GM21423 (cell line): ENCODE data around the gene CRABP2.

Source experiments
- ATAC-seq: cut with Tn5 transposase; IDR thresholded peaks from one replicate; pipeline ENCODE4 v1.9.1; 2021; ENCODE audit warnings: mild to moderate bottlenecking, moderate library complexity; ENCODE audit not compliant: unreplicated experiment

The CRABP2 gene

DNA sequence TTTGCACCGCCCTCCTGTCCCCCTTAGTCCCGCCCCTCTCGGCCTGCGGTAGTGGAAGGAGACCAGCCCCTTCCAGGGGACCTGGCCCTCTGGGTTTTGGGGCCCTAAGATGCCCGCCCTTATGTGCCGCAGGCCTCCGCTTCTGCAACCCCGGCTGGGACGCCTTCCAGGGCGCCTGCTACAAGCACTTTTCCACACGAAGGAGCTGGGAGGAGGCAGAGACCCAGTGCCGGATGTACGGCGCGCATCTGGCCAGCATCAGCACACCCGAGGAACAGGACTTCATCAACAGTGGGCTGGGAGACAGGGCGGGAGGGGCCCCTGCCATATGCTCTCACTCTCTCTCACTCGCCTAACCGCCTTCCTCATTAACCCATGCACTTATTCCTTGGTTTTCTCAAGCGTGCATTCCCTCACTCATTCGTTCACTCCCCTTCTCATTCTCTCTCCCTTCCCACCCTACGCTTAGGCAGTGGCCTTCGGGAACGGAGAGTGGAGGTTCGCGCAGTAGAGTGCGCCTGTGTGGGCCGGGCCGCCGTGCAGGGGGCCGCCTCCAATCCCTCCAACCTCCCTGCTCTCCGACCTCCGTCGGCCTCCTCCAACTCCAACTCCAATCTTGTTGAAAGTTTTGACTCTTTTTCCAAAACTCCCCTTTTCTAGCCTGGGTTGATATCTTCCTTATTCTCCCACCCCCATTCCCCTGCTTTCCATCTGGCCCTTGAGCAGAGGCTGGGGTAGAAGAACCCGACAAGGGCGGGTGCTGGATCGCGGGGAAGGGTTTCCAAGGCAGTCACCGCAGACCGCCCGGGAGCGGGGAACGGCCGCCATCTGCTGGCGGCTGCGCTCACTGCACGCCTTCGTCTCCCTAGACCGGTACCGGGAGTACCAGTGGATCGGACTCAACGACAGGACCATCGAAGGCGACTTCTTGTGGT lies 48.3 kb downstream of the CRABP2 start:
- no peak for ATAC-seq

DNA sequence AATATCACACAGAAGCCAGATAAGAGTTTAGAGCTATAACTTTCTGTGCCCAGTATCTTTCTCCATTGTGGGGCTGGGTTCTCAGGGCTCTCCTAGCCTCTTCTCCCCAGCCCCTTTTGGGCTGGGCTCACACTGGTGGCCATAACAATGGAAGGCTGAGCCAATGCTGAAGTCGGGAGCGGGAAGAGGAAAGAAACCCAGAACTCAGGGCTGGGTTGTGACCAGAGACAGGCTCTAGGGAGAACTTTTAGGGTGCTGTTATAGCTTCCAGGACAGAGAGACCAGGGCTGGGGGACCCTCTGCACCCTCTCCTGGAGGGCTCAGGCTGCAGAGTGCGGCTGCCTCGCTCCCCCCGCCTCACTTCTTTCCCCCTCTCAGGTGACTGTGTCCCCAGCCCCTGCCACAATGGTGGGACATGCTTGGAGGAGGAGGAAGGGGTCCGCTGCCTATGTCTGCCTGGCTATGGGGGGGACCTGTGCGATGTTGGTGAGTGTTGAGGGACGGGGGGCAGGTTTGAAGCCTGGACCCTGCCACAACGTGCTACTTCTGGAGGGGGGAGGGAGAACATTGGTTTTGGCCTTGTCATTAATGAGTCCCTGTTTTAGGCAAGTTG lies 49.4 kb downstream of the CRABP2 start:
- no peak for ATAC-seq

DNA sequence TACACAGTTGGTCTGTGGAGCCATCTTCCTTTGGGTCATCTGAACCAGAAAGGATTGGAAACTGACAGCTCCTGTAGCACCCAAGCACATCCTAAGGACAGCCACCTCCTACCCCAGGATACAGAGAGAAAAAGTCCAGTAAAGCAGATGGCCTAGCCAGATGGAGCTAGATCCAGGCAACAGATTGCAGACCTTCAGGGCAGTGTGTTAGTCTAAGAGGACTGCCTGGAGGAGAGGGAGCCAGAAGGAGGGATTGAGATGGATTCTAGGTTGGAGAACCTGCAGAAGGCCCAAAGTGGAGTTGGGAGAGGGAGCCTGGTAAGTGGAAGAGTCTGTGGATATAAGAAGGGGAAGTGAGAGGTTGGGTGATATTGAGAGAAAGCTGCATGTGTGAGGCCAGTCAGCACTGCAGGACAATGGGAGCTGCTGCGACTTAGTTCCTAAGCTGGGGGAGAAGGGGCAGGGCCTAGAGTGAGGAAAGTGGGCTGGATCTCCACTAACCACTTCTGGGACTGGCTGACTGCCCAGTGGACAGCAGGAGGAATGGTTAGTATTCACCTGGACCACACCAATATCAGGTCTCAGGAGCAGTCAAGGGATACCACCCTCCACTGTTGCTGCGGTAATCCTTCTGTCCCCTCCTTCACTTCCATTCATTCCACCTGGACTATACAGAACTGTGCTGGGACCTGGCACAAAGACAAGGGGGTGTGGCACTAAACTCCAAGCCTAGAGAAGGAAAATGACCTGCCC lies 50.1 kb downstream of the CRABP2 start:
- no peak for ATAC-seq

DNA sequence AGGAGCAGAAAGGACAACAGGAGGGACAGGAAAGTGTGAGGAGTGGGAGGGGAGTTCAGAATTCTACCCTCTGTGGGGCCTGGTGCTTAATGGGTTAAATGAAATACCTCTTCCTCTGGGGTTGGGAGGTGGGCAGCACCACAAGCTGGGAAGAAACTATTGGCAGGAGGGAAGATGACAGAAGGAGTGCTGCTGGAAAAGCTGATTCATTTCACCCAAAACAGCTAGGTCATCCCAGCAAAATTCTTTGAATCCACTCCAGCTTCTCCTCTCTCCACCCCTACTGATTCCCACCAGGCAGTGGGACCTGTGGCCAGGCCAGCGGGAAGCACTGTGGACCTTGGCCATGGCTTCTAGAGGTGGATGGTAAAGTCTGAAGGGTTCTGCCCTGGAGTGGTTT lies 50.7 kb downstream of the CRABP2 start:
- no peak for ATAC-seq

DNA sequence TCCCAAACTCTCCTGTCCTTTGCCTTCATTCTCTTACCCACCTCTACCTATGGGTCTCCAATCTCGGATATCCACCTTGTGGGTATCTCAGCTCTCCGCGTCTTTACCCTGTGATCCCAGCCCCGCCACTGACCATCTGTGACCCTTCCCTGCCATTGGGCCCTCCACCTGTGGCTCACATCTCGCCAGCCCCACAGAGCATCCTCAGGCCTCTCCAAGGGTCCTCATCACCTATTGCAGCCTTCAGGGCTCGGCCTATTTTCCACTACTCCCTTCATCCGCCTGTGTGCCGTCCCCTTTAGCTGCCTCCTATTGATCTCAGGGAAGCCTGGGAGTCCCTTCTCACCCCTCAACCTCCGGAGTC lies 52.4 kb downstream of the CRABP2 start:
- ATAC-seq, result no peak

DNA sequence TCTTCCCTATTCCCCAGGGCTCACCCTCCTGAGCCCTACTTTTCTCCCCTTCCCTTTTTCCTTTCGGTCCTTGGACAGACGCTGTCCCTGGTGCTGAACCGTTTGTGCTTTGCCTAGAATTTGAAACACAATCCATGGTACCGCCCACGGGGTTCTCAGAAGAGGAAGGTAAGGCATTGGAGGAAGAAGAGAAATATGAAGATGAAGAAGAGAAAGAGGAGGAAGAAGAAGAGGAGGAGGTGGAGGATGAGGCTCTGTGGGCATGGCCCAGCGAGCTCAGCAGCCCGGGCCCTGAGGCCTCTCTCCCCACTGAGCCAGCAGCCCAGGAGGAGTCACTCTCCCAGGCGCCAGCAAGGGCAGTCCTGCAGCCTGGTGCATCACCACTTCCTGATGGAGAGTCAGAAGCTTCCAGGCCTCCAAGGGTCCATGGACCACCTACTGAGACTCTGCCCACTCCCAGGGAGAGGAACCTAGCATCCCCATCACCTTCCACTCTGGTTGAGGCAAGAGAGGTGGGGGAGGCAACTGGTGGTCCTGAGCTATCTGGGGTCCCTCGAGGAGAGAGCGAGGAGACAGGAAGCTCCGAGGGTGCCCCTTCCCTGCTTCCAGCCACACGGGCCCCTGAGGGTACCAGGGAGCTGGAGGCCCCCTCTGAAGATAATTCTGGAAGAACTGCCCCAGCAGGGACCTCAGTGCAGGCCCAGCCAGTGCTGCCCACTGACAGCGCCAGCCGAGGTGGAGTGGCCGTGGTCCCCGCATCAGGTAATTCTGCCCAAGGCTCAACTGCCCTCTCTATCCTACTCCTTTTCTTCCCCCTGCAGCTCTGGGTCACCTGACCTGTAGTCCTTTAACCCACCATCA lies 53.0 kb downstream of the CRABP2 start:
- no peak for ATAC-seq
